ENCODE data around the gene KCNAB2.

KCNAB2 gene

DNA sequence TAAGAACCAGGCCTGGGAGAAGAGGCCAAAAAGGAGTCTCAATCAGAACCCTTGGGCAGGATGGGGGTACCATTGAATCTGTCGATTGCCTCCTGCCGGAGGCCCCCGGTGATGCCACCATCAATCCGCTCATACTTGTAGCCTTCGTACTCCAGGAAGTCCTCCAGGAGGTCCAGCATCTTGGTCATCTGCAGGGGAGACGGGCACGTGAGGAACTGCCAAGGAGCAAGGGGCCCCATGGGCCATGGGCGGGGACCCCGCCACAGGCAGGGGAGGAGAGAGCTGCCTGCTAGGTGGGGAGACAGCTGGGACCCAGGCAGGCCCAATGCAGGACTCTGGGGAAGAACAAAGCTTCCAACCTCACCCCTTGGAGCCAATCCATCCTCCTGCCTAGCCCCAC is 85.9 kb downstream of the KCNAB2 start:
- H3K27ac ChIP-seq = no peak overlapping the region
- DNase-seq = no peak
- TF ChIP-seq, protein P1, sequence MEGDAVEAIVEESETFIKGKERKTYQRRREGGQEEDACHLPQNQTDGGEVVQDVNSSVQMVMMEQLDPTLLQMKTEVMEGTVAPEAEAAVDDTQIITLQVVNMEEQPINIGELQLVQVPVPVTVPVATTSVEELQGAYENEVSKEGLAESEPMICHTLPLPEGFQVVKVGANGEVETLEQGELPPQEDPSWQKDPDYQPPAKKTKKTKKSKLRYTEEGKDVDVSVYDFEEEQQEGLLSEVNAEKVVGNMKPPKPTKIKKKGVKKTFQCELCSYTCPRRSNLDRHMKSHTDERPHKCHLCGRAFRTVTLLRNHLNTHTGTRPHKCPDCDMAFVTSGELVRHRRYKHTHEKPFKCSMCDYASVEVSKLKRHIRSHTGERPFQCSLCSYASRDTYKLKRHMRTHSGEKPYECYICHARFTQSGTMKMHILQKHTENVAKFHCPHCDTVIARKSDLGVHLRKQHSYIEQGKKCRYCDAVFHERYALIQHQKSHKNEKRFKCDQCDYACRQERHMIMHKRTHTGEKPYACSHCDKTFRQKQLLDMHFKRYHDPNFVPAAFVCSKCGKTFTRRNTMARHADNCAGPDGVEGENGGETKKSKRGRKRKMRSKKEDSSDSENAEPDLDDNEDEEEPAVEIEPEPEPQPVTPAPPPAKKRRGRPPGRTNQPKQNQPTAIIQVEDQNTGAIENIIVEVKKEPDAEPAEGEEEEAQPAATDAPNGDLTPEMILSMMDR (IDR thresholded peaks at IDR 0.05; ENCODE audit: low read depth, low read length) = no peak
- peaks cover 3% of the 10 kb centered on the region for H3K9me3 ChIP-seq (ENCODE audit: severe bottlenecking)
- peaks cover 2% of the 10 kb centered on the region; the same call in 1 of the 2 replicates for H3K36me3 ChIP-seq
- H3K4me3 ChIP-seq (ENCODE audit: low read depth, low read length) = no peak overlapping the region
- H3K27me3 ChIP-seq (ENCODE audit: insufficient read depth, low read depth, severe bottlenecking) = no peaks in the 10 kb centered on the region

DNA sequence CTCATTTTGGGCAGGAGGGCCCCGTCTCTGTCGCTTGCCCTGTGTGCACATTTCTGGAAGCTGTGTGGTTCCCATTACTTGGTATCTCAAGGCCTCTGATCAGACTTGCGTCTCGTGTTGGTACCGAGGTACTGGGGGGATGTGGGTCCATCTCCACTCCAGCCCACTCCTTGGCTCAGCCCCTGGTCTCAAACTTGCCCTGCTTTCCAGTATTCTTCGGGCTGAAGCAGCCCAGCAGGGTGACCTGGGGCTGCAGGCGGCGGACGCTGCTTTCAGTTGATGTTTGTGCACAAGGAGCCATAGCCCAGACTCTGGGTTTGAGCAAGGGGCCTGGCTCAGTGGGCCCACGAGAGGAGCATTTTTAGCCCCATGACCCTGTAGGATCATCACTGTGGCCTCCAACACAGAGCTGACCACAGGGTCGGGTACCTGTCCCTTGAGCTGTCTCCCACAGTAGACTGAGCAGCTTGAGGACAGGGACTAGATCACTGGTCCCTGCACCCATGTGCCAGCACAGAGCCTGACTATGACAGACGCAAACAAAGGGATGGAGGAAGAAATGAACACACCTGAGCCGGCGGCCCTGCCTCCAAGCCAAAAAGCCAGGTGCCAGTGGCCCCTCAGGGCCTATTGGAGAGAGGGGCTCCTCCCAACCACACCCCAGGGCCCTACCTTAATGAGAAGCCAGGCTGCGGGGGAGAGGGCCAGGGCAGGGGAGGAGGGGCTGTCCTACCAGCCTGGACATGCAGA is 87.6 kb downstream of the KCNAB2 start:
- Histone ChIP-seq H3K9me3 (ENCODE audit: severe bottlenecking) (peaks cover 3% of the 10 kb centered on the region), H3K27me3 (ENCODE audit: insufficient read depth, low read depth, severe bottlenecking) (no peaks in the 10 kb centered on the region), H3K36me3 (no peaks in the 10 kb centered on the region; the same call in 1 of the 2 replicates), H3K27ac (no peak overlapping the region), H3K4me3 (ENCODE audit: low read depth, low read length) (no peak overlapping the region)
- TF ChIP-seq, protein P1 (IDR thresholded peaks at IDR 0.05; ENCODE audit: low read depth, low read length) = no peak
- DNase-seq = no peak

DNA sequence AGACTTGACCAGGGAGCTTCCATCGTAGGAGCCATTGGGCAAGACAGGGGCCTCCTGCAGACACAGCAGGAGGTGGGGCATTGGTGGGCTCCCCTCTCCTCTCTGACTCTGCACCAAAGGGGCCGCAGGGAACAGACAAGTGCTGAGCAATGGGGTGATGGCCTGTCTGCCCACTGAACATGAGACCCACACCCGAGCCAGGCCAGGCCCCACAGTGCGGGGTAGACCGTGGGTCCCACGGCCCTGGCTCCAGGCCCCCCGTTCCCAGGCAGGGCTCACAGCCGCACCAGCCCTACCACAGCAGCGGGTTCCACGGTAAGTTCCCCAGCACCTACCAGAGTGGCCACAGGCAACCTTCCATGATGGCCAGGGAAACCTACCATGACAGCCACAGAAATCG is 88.5 kb downstream of the KCNAB2 start:
- H3K9me3 ChIP-seq (ENCODE audit: severe bottlenecking) = peaks cover 3% of the 10 kb centered on the region
- no peaks in the 10 kb centered on the region for H3K27me3 ChIP-seq (ENCODE audit: insufficient read depth, low read depth, severe bottlenecking)
- H3K27ac ChIP-seq = no peak overlapping the region
- DNase-seq = no peak
- TF ChIP-seq, protein P1 (IDR thresholded peaks at IDR 0.05; ENCODE audit: low read depth, low read length) = no peak
- H3K36me3 ChIP-seq = no peaks in the 10 kb centered on the region; the same call in 1 of the 2 replicates
- no peak overlapping the region for H3K4me3 ChIP-seq (ENCODE audit: low read depth, low read length)

DNA sequence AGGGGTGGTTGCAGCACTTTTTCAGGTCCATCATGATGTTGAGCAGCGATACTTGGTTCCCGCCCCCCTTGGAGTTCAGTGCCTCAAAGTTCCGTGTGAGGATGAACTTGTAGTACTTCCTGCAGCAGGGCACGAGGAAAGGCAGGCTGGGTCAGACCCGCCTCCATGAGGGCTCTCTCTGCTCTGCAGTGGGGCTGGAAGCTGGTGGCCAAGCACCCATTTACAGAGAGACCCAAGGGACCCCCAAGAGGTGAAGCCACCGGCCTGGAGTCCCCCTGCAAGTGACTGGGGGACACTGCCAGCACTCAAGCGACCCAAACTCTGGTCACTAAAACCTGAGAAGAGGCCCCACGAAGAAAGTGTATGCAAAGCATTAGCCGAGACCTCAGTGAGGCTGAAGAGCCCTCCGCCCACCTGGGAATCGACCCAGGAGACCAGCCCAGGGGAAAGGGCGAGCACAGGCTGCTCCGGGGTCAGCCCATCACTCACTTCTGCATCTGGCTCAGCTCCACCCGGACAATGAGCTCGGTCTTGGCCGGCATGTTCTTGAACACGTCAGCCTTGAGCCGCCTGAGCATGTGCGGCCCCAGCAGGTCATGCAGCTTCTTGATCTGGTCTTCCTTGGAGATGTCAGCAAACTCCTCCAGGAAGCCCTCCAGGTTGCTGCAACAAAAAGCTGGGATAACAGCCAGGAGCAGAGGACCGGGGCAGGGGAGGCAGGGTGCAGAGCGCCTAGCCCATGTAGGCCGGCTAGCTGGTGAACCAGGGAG is 89.2 kb downstream of the KCNAB2 start:
- DNase-seq = no peak
- TF ChIP-seq, protein P1 (IDR thresholded peaks at IDR 0.05; ENCODE audit: low read depth, low read length) = no peak
- Histone ChIP-seq H3K9me3 (ENCODE audit: severe bottlenecking) (peaks cover 3% of the 10 kb centered on the region), H3K27ac (no peak overlapping the region), H3K27me3 (ENCODE audit: insufficient read depth, low read depth, severe bottlenecking) (no peaks in the 10 kb centered on the region), H3K36me3 (no peaks in the 10 kb centered on the region; the same call in 1 of the 2 replicates), H3K4me3 (ENCODE audit: low read depth, low read length) (no peak overlapping the region)

DNA sequence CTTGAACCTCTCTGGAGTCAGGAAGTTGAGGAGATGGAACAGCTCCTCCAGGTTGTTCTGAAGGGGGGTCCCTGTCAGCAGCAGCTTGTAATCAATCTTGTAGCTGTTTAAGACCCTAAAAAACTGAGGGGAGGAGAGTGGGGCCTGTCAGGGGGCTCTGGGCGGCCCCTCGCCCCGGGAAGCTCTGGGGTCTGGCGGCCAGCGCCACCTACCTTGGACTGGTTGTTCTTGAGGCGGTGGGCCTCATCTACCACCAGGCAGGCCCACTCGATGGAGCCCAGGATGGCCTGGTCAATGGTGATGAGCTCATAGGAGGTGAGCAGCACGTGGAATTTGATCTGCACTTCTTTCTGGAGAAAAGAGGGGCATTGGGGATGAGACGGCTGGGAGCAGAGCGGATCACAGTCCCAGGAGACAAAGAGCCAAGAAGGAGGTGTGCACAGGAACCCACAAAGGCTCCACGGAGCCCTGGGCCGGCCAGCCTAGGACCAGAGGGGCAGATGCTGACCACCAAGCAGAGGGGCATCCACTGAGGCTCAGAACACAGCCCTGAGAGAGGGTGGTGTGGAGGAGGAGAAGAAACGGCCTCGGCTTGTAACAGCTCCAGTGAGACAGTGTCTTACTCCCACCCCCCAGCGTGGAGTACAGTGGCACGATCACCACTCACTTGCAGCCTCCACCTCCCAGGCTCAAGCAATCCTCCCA is 91.0 kb downstream of the KCNAB2 start:
- Histone ChIP-seq H3K9me3 (ENCODE audit: severe bottlenecking) (peaks cover 3% of the 10 kb centered on the region), H3K4me3 (ENCODE audit: low read depth, low read length) (no peak overlapping the region), H3K27me3 (ENCODE audit: insufficient read depth, low read depth, severe bottlenecking) (no peaks in the 10 kb centered on the region), H3K27ac (no peak overlapping the region), H3K36me3 (no peaks in the 10 kb centered on the region; the same call in 1 of the 2 replicates)
- DNase-seq = no peak
- TF ChIP-seq, protein P1 (IDR thresholded peaks at IDR 0.05; ENCODE audit: low read depth, low read length) = no peak

Data from WERI-Rb-1 (cell line).